Right lobe of liver (tissue), 6 donors: ENCODE measurements around the gene EYA3. TPM values are rescaled to one million over a fixed set of nuclear protein-coding genes. Genes with fewer than 3 reads are reported as not detected.

Experiments
- ATAC-seq, 4 donors: fragments of 200-7000 bp; cut with Tn5 transposase; one replicate each; pipeline ENCODE4 v1.9.1; 2020; ENCODE audit warnings: mild to moderate bottlenecking in 4 of 4, moderate library complexity in 4 of 4
- DNase-seq, 3 donors: peaks; one replicate each; pipeline ENCODE4 v3.0.0-alpha.2; 2020
- H3K27ac ChIP-seq, 3 donors: fragments of 200-600 bp; one replicate each; pipeline ENCODE4 v1.8.0; 2022
- H3K27me3 ChIP-seq, 2 donors: fragments of 200-600 bp; one replicate each; pipeline ENCODE4 v1.8.0; 2022
- H3K36me3 ChIP-seq, 4 donors: fragments of 200-600 bp; sonication (generic) in 1 of 4; one replicate each; pipeline versions ENCODE4 v1.5.1 to v1.8.0; 2017 to 2022; ENCODE audit warnings: control low read depth in 1 of 4
- H3K4me1 ChIP-seq, 4 donors: fragments of 200-600 bp; sonication (generic) in 1 of 4; one replicate each; pipeline versions ENCODE4 v1.5.1 to v1.8.0; 2017 to 2022; ENCODE audit warnings: control low read depth in 1 of 4
- H3K4me3 ChIP-seq, 3 donors: fragments of 200-600 bp; one replicate each; pipeline ENCODE4 v1.8.0; 2022
- H3K9me3 ChIP-seq, 4 donors: fragments of 200-600 bp; sonication (generic) in 1 of 4; one replicate each; pipeline versions ENCODE4 v1.5.1 to v1.8.0; 2017 to 2022; ENCODE audit warnings: control low read depth in 1 of 4
- CTCF ChIP-seq, 4 donors: fragments of 200-600 bp in 3 of 4; fragments of 450-650 bp in 1 of 4; IDR thresholded peaks; one replicate each; pipeline versions ENCODE4 v1.5.1 to v1.8.0; 2016 to 2022; ENCODE audit warnings: antibody characterized with exemption in 4 of 4, mild to moderate bottlenecking in 2 of 4
- POLR2A ChIP-seq: fragments of 450-650 bp; IDR thresholded peaks from one replicate; pipeline ENCODE4 v1.6.1; 2017; ENCODE audit warnings: antibody characterized with exemption, mild to moderate bottlenecking
- WGBS: methylation state at CpG from one replicate; pipeline ENCODE4 v1.1.6; 2018; ENCODE audit warnings: low coverage, low lambda C conversion rate; ENCODE audit not compliant: insufficient coverage; ENCODE audit errors: missing lambda C conversion rate; 5-methylcytosine and 5-hydroxymethylcytosine counted together
- intact Hi-C, 2 donors: fragments of 100-400 bp; cut with DNase I; formaldehyde crosslinking; loops; one replicate each; pipeline versions ENCODE4 v1.11.2 to v1.14.1; 2022
- total RNA-seq, 6 experiments: library from RNA; depleted of rRNA in 2 of 6; stranded (reverse); fragments of >200 nt in 2 of 6; fragmentation: NEBNext Ultra II Directional in 3 of 6; extraction: Animal tissue kit (Norgen Biotek cat#: 25700) in 3 of 6; gene quantifications; one replicate each; pipeline versions ENCODE4 v1.1.0 to v1.2.4, GENCODE V29; 2016 to 2023
- donor health status: DM: no; HTN: yes; CAD: no.
- donor health status: DM: no; HTN: no; CAD: no.
- donor health status: DM: no; HTN: no; CAD: no.
- donor health status: DM: no; HTN: yes; CAD: no.
- donor health status: DM: no; HTN: yes; CAD: no.

EYA3 gene
- total RNA-seq, 6 experiments from 2014 or later, result 6.6 to 10.2 (median 7.3) TPM

- Histone ChIP-seq H3K4me3 (no peak overlapping the region), H3K4me1 (peaks cover 0 to 5% (median 0%) of the 10 kb centered on the region in 4 donors), H3K27me3 (no peaks in the 10 kb centered on the region), H3K27ac (no peak overlapping the region), H3K36me3 (no peaks in the 10 kb centered on the region), H3K9me3 (no peaks in the 10 kb centered on the region)
- no peak for TF ChIP-seq CTCF (IDR thresholded peaks at IDR 0.05)
- no peak for TF ChIP-seq POLR2A
- intact Hi-C loops, result no loop called here
- DNase-seq (no peak), ATAC-seq (no peak)
- WGBS, result no CpG with 5 or more reads among the region's 5 CpGs
Observed at GRCh38 chr1:27945020-27945419, 143.4 kb downstream of the EYA3 start.

GRCh38 chr1:27941671-27942540, 146.5 kb downstream of the EYA3 start:
- DNase-seq (no peak), ATAC-seq (no peak)
- Histone ChIP-seq H3K27ac (no peak overlapping the region), H3K4me1 (peaks cover 0 to 5% (median 0%) of the 10 kb centered on the region in 4 donors), H3K27me3 (no peaks in the 10 kb centered on the region), H3K36me3 (no peaks in the 10 kb centered on the region), H3K9me3 (no peaks in the 10 kb centered on the region), H3K4me3 (no peak overlapping the region)
- TF ChIP-seq POLR2A (no peak), CTCF (IDR thresholded peaks at IDR 0.05) (no peak)
- WGBS, result 75% methylated on average over 7 of the region's 12 CpGs
- intact Hi-C loops, result no loop called here

- intact Hi-C loops, result no loop called here
- Histone ChIP-seq H3K9me3 (no peaks in the 10 kb centered on the region), H3K27me3 (no peaks in the 10 kb centered on the region), H3K27ac (no peak overlapping the region), H3K4me1 (peaks cover 0 to 5% (median 0%) of the 10 kb centered on the region in 4 donors), H3K36me3 (no peaks in the 10 kb centered on the region), H3K4me3 (no peak overlapping the region)
- DNase-seq (no peak), ATAC-seq (no peak)
- WGBS, result 78% methylated on average over 6 of the region's 9 CpGs
- TF ChIP-seq CTCF (IDR thresholded peaks at IDR 0.05) (no peak), POLR2A (no peak)
Observed at GRCh38 chr1:27940870-27941560, 147.4 kb downstream of the EYA3 start.

GRCh38 chr1:27940297-27940696, 148.1 kb downstream of the EYA3 start:
- Histone ChIP-seq H3K9me3 (no peaks in the 10 kb centered on the region), H3K4me3 (no peak overlapping the region), H3K4me1 (peaks cover 0 to 7% (median 0%) of the 10 kb centered on the region in 4 donors), H3K36me3 (no peaks in the 10 kb centered on the region), H3K27me3 (no peaks in the 10 kb centered on the region), H3K27ac (no peak overlapping the region)
- peak in 2 of 3 donors; percentile 54 to 64 for DNase-seq
- ATAC-seq, result peak; percentile 67 to 78 (median 72)
- TF ChIP-seq CTCF (IDR thresholded peaks at IDR 0.05) (peak in 3 of 4 donors; percentile 39 to 50 (median 46)), POLR2A (no peak)
- WGBS, result 5% methylated on average over 4 of the region's 6 CpGs
- intact Hi-C loops, result no loop called here
